NCI-H2196 (cell line): ENCODE results near the gene ZSCAN1.

Experiments used
- DNase-seq: peaks from one replicate; lab custom pipeline; 2025; ENCODE audit not compliant: unreplicated experiment; lab: John Stamatoyannopoulos, UW

The ZSCAN1 gene

DNA sequence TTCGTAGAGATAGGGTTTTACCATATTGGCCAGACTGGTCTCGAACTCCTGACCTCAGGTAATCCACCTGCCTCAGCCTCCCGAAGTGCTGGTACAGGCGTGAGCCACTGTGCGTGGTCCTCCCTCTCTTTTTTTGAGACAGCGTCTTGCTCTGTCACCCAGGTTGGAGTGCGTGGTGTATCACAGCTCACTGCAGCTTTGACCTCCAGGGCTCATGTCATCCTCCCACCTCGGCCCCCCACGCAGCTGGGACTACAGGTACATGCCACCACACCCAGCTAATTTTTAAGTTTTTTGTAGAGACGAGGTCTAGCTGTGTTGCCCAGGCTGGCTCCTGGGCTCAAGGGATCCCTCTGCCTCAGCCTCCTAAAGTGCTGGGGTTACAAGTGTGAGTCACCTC is 46.0 kb downstream of the ZSCAN1 start:
- DNase-seq, result no peak

DNA sequence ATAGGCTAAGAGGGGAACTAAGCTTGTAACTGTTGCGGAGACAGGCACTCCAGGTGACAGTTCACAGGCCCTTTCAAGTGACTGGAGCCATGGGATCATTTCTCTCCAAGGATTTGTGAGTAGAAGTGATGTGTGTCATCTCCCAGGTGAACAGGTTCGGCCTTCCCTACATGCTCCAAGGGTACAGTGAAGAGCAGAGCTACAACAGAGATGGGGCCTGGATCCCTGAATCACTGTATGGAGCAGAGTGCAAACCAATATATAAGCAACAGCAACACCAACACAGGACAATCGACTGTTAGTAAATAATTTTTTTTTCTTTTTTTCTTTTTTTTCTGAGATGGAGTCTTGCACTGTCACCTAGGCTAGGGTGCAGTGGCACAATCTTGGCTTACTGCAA is 49.2 kb downstream of the ZSCAN1 start:
- no peak for DNase-seq

DNA sequence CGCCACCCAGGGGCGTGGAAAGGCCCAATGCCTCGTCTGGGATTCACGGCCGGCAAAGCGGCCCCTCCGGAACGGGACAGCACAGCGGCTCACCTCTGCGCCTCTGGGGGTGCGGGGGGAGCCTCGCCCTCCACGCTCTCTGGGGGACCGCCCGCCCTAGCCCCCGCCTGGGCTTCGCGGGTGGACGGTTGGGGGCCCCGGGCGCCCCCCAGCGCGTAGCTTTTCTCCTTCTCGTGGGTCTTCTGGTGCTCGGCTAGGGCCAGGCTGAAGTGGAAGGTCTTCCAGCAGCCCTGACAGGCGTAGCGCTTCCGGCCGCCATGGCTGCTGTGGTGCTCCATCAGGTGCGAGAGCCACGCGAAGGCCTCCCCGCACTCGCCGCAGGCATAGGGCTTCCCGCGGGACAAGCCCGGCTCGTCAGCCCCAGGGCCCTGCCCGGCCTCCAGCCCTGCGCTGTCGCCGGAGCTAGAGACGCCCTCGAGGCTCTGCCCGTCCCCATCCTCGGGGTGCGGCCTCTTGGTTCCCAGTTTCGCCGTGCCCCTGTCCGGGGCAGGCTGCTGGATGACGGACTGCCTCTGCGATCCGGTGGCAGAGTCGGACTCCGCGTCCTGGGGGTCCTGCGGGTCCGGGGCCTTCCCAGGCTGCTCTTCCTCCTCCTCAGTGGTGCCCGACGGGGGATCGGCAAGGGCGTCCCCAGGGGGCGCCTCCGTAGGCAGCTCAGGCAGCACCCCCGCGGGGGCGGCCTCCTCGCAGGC is 50.9 kb downstream of the ZSCAN1 start:
- DNase-seq, result no peak

DNA sequence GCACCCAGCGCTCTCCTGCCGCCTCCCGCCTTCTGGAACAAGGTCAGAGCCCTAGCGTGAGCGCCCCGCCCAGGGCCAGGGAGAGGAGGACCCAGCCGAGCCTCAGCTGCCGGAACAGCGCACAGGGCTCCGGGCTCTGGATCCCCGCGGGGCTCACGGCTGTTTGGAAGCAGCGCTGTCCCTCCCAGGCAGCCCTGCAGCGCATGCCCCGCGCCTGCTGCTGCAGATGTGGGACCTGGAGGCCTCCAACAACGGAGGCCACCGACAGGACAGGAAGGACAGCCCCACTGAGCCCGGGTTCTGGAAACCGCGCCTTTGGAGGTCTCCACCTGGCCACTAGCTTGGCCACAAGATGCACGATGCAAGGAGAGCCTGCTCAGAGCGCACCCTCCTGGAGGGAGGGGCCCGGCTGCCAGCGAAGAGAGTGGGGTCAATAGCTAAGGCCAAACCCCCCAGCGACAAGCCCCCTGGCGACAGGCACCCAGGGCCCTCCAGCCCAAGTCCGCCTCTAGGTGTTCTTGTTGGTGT is 51.6 kb downstream of the ZSCAN1 start:
- no peak for DNase-seq

DNA sequence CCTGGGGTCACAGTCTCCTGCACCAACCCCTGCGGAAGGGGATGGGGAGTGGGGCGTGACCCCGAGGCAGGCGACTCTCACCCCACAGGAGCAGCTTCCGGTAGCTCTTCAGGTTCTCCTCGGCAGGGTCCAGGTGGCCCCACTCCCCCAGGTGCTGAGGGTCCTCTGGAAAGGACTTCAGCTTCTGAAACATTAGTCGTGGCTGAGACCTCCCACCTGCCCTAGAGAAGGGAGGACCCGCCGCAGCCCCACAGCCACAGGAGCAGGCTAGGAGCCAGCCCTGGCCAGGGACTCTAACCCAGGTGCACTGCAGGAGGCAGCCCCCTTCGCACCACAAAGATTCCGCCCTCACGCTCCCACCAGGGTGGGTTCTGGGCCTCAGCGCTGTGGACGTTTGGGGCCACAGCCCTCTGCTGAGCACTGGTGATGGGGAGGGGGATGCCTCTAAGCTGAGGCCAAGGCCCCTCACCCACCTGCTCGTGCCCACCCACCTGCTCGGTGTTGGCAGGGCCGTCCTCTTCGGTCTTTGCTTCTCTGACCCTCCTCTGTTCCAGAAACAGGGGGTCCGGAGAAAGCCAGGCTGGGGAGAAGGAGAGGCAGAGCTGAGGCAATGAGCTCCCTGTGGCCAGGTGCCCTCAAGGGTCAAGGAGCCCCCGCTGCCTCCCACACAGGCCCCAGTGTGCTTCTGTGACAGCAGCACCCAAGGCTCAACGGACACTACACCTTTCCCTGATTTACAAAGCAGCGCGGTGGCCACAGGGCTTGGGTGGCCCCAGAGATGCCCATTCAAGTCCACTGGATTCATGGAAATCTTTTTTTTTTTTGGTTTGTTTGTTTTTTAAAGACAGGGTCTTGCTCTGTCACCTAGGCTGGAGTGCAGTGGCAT is 53.2 kb downstream of the ZSCAN1 start:
- no peak for DNase-seq

DNA sequence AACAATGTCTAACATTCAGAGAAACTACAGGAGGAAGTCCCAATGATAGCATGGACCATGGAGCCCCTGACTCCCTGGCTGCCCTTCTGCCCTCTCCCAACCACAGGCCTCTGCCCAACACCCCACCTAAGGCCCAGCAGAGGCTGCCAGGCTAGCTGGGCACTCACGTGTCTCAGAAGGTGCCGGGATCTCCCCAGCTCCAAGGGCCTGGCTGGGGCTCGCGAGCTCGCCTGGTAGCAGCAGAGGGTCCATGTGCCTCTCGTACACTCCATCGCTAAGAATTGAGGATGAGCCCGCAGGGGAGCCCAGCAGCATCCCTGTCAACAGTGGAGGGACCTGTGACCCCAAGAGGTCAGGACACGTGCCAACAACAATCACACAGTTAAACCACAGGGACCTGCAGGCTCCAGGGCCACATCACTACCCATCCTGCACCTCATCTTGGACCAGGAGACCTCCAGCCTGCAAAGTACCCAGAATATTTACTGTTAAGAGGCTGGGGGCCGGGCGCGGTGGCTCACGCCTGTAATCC is 54.8 kb downstream of the ZSCAN1 start:
- DNase-seq, result no peak

DNA sequence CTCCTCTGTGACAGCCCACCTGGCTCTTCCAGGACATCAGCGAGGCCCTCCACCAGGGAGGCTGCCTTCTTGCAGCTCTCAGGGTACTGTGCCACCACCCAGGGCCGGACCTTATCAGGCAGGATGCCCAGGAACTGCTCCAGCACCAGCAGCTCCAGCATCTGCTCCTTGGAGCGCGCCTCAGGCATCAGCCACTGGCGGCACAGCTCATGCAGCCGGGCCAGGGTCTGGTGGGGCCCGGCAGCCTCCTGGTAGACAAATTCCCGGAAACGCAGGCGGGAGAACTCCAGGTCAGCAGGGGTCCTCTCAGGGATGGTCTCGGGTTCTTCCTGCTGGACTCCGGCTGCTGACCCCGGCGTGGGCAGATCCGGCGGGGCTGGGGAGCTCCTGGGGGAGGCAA is 56.0 kb downstream of the ZSCAN1 start:
- no peak for DNase-seq

DNA sequence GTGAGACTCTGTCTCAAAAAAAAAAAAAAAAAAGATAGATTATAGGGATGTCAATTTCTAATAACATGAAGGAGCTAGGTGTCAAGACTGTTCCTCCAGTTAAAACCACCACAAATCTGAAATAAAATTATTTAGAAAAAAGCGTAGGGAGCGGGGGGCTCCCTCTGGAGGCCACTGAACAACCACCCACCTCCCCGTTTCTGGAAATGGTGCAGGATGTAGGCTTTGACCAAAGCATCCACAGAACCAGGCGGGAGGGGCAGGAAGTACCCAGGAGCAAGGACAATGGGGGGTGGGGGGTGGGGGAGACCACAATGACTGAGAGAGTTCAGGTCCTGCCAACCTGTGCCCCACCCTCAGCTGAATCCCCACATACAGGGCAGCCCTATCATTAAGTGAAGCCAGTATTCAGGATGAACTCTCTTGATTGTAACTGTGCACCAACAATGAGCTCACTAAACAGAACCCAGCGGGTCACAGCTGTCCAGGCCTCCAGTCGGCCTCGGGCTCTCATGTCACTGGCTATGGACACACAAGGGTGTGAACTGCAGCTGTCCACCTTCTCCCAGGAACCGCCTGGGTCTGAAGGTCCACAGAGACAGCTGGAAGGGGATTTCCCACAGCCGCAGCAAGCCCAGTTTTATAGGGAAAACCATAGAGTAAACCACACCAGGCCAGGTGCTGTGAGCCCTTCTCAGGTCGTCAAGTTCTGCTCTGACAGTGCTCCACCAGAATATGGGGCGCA is 57.6 kb downstream of the ZSCAN1 start:
- DNase-seq, result no peak

DNA sequence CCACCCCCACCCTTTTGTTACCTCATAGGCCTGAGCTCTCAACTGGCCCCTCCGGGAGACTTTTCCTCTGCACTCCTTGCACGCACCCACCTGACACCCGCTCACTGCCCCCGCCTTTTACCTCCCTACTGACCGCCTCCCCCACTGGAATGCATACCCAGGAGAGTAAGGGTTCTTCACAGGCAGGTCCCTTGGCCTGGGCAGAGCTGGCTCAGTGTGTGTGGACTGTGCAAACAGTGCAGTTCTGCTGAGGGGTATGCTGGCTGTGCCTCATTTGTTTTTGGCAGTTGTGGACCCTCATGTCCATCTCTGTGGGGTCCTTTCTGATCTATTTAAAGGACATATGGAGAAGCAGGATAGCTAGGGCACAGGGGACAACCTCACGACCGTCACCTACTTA is 59.2 kb downstream of the ZSCAN1 start:
- no peak for DNase-seq

DNA sequence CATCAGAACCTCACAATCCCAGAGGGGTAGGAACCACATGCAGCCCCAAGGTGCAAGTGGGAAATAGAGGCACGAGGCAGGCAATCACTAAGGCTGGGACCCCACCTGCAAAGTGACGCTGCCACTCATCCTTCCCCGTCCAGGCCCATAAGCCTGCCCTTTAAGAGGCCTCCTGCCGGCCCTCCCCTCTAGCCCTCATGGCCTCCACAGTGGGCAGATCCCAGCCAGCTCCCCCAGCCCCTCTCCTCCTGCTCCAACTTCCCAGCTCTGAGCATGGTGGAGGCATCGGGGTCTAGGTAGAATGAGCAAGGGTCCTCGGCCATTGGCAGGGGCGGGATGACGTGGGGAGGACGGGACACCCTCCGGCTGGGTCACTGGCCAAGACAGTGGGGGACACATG is 61.5 kb downstream of the ZSCAN1 start:
- no peak for DNase-seq

DNA sequence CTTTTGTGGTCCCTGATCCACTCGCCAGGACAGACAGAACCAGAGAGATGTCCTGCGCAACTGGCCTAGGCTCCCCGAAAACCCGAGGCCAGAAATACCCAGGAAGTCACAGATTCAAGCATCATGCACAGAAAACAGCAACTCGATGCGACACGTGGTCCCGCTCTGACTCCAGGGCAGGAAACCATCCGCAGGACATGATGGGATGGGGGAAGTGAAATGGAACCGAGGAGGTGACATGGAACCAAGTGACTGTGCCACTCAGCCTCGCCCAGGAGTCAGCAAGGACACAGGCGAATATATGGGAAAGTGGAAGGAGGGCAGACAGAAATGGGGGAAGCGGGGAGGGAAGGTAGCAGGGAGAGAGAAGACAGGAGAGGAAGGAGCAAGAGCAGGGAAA is 63.1 kb downstream of the ZSCAN1 start:
- DNase-seq, result no peak

DNA sequence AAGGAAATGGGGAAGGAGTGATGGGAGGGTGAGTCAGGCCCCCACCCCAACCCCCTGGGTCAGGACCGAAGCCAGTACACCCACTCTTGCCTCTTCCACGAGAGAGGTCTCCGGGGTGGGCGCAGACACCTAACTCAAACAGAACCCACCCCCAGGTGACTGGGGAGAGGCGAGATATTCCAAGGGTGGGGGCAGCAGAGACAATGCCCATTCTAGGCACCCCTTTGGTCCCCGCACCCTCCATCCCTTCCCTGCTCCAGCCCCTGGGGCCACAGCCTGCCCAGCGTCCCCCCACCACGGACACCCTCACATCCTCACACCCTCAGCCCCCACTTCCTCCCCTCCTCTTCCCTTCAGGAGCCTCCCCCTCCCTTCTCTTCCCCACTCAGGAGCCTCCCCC is 63.5 kb downstream of the ZSCAN1 start:
- no peak for DNase-seq

DNA sequence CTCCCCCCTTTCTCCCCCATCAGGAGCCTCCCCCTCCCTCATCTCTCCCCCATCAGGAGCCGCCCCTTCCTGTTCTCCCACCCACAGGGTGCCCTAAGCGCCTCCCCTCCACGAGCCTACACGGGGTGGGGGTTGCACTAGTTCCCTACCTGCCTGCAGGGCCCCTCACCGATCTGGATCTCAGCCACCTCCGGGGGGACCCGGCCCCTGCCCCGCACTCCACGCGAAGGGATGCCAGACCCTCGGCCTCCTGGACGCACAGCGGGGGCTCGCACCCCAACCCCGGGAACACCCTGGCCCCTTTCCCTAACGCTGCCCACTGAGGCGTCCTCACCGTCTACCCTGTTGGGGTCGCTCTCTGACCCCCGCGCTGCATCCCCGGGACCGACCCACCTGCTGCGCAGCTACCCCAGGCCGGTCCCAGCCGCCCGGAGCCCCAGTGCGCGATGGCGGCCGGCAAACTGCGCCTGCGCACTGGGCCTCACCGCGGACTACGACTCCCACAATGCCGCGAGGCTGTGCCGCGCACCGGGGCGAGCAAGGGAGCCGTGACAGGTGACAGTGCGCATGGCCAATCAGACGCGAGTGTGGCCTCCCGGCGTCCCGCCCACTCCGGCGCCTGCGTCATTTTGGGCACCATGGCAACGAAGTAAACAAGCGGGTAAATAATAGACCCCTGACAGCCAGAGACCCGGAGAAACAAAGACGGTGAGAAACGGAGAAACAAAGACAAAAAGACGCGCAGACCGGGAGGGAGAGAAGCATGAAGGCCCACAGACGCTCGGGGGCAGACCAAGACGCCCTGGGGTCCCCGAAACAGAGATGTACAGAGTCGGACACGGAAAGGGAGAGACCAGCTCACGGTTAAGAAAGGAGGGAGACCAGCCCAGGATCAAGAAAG is 64.2 kb downstream of the ZSCAN1 start, which contains the start of gene ZSCAN18:
TSS of gene ZSCAN18 (minus strand) at position 451 of the 901 bp plus-strand sequence. CDS start 7,964 bp downstream, outside the sequence.
- peak; percentile 87 for DNase-seq

DNA sequence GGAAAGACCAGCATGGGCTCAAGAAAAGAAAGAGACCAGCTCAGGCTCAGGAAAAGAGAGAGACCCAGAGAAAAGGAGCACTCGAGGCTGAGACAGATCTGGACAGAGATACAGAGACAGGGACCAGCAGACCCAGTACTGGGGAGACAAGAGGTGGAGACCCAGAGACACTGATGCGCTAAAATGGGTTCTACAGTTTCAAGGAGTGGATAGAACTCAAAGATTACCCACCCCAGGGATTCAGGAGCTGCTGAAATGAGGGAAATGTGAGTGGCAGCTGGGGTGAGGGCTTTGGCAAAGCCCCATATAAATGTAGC is 64.8 kb downstream of the ZSCAN1 start:
- no peak for DNase-seq
